Keratinocyte (primary cell): ENCODE data around the gene ALDH4A1.

Experiments used
- CTCF ChIP-seq, 3 experiments: IDR thresholded peaks in 1 of 3; conservative IDR thresholded peaks in 1 of 3; optimal IDR thresholded peaks in 1 of 3; 2 replicates in 2 of 3; 3 replicates in 1 of 3; pipeline versions ENCODE3 to v1.5.1; 2011; ENCODE audit warnings: low read length in 3 of 3, mild to moderate bottlenecking in 3 of 3, moderate library complexity in 2 of 3, control low read depth in 1 of 3, inconsistent platforms in 1 of 3; ENCODE audit not compliant: insufficient read depth in 2 of 3; ENCODE audit errors: extremely low read depth in 1 of 3
- EZH2 ChIP-seq: IDR thresholded peaks from one replicate; pipeline ENCODE4 v1.6.1; 2012; ENCODE audit warnings: inconsistent platforms, mild to moderate bottlenecking, low read length, moderate library complexity

GRCh38 chr1:18938008-18938706, 35.8 kb upstream of the ALDH4A1 start:
- TF ChIP-seq CTCF (optimal IDR thresholded peaks at IDR 0.05 in 1 of 3, IDR thresholded peaks at IDR 0.05 in 1 of 3, conservative IDR thresholded peaks at IDR 0.05 in 1 of 3; ENCODE audit: extremely low read depth in 1 of 3, insufficient read depth in 2 of 3, low read length in 3 of 3) (no peak), EZH2 (no peak)
